ENCODE results near the gene DNM1L.

DNM1L gene

DNA sequence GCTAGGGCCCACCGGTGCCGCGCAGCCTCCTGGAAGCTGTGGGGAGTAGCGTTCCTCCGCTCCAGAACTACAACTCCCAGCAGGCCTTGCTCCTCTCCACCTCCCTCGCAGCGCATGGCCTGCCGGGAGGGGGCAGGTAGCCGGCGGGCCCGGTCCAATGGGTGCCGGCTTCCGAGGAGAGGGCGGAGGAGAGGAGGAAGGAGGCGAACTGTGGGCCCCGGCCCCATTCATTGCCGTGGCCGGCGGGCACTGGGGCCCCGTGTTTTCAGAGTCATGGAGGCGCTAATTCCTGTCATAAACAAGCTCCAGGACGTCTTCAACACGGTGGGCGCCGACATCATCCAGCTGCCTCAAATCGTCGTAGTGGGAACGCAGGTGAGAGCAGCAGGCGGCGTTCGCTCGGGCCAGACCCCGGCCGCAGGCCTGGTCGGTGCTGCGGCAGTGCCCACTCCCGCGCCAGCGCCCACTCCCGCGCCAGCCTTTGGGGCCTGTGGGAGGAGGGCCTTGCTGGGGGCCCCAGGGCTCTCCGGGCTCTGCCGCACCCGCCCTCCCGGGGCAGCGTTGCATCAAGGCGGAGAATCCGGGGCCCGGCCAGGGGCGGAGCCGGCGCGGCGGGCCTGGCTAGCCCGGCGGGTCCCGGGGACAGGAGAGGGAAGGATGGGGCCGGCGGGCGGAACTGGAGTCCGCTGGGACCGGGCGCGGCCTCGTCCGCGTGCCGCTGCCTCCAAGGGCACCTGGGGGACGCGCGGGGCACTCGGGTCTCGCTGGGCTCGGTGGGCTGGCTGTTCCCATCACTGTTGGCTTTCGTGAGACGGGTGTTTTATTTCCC, at the start of gene DNM1L:
Gene DNM1L (plus strand): TSS at position 211 of the 829 bp plus-strand sequence. CDS start 63 bp downstream, at position 274.
- DNase-seq, result peak; percentile 92

- no peak for DNase-seq
Observed at GRCh38 chr12:32641287-32641901, 37.7 kb upstream of the DNM1L start.

DNA sequence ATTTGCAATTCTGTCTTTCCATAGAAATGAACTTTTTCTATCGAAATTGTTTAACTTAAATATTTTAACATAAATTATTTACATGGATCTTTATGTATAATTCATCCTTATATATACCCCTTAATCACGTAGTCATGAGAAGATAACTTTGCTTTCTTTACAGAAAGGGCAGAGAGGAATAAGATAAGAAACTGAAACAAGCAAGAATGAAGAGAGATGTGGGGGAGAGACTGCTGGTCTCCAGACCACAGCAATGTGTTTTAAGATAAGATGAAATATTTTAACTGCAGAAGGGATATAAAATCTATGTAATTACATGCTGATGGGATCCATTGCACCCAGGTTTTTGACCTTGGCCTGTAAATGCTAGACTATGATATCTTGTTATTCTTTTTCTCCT, 34.7 kb upstream of the DNM1L start:
- DNase-seq, result no peak

DNA sequence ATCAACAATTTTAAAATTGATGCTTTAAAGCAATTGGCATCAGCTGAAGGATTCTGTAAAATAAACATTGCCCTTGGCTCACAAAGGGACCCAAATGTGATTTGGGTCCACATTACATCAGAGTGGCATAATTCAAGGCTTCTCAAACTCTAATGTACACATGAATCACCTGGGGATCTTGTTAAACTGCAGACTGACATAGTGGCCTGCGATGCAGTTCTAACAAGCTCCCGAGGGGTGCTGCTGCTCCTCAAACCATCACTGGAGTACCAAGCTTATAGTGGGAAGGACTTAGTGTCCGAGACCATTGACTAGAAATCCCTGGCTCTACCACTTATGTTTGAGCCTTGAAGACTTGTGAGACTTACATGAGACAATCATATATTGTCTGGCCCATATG, 31.8 kb upstream of the DNM1L start:
- DNase-seq, result no peak

DNA sequence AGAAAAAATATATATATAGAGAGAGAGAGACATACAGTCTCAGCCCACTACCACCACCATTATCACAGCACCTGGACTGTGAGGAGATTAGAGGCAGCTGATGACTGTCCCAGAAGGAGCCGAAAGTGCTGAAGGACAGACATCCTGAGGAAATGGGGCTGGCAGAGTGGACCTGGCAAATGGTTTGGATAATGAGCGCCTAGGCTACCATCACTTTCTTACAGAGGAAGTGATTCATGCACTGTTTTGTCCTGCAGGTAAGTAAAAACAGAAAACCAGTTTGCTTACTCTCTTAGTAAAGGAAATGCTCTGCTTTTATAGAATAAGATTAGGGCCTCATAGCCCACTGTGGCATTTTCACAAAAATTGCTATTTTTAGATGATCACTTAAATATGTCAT, 28.6 kb upstream of the DNM1L start:
- DNase-seq, result no peak

- no peak for DNase-seq
Observed at GRCh38 chr12:32651151-32651955, 27.7 kb upstream of the DNM1L start.

- no peak for DNase-seq
Observed at GRCh38 chr12:32651956-32652210, 27.2 kb upstream of the DNM1L start.

DNA sequence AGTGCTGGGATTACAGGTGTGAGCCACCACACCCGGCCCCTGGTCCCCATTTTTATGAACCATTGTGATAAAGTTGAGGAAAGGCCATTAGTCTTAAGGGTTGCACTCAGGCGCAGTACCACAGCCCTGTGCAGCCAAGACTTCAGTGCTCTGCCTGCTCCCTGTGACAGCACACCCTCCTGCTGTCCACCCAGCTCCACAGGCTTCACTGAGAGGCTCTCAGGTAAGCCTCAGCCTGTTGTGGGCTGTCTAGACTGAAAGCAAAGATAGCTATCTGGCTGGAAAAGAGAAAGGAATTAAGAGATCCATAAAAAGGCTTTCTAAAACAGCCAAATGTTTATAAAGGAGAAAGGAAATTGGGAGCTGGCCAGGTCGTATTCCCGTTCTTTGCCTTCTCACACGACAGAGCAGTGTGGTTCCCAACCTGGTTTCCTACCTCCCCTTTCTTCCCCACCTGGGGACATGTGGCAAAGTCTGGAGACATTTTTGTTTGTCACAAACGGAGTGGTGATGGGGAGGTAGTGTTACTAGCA, 19.1 kb upstream of the DNM1L start:
- no peak for DNase-seq

GRCh38 chr12:32661706-32662105, 17.4 kb upstream of the DNM1L start:
- DNase-seq, result no peak

DNA sequence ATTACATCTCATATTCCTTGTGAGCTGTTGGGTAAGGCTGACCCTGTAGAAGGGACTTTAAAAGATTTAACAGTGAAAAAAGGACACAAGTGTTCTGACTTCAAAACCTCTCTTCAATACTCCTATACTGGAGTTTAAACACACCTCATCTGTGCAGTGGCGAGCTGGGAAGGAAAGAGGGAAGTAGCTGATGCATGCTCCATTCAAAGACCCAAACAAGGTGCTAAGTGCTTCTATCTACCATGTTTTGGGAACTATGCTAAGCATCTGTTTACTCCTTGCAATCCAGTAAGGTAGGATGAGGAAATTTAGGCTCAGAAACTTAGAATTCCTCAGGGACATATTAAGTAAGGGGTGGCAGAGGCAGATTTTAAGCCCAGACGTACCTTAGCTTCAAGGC, 16.4 kb upstream of the DNM1L start:
- DNase-seq, result no peak

GRCh38 chr12:32666018-32666417, 13.1 kb upstream of the DNM1L start:
- DNase-seq, result no peak

GRCh38 chr12:32669584-32669983, 9.5 kb upstream of the DNM1L start:
- no peak for DNase-seq

- DNase-seq, result peak; percentile 32
Observed at GRCh38 chr12:32671930-32672780, 6.9 kb upstream of the DNM1L start.

DNA sequence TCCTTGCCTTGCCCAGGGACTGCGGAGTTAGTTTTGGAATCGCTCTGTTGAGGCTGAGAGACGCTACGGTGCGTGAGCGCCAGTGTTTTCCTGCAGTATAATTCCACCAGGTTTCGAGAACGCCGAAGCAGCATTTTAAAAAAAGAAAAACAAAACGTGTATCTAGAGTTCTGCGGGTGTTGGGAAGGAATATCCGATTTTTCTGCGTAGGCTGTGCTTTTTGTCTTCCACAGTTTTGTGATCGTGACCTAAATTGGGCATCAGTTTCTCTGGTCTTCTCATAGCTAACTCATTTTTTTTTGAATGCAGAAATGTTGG, 778 bp downstream of the DNM1L start:
- DNase-seq, result no peak

DNA sequence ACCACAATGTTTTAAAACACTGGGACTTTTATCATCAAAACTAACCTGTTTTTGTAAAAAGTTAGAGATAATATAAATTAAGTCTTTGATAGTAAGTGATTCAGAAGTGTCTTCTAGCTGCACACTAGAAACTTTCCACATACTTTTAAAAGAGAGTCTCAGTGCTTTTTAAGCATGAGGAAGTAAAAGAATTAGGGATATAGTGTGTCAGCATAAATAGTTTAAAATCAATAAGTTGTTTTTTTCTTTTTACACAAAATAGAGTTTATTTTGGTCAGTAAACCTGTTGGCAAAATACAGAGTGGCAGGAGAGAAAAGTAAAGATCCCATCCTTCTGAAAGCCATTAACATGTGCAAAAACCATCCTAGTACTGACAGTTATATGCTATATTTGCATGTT, 1.7 kb downstream of the DNM1L start:
- DNase-seq, result no peak

GRCh38 chr12:32681272-32681671, 2.2 kb downstream of the DNM1L start:
- no peak for DNase-seq

GRCh38 chr12:32686340-32686739, 7.2 kb downstream of the DNM1L start:
- no peak for DNase-seq

DNA sequence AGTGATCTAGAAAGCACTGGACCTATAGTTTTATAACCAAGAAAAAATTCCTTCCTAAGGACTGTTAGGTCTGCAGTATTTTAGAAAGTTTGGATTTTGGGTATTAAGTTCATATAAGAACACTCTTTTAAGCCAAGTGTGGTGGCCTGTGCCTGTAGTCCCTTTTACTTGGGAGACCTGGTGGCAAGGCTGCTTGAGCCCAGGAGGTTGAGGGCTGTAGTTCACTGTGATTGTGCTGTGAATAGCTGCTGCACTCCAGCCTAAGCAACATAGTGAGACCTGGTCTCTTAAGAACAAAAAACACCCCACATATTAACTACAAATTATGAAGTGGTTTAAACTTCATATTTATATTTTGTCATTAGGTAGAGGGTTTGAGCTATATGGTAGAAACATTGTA, 9.7 kb downstream of the DNM1L start:
- no peak for DNase-seq

DNA sequence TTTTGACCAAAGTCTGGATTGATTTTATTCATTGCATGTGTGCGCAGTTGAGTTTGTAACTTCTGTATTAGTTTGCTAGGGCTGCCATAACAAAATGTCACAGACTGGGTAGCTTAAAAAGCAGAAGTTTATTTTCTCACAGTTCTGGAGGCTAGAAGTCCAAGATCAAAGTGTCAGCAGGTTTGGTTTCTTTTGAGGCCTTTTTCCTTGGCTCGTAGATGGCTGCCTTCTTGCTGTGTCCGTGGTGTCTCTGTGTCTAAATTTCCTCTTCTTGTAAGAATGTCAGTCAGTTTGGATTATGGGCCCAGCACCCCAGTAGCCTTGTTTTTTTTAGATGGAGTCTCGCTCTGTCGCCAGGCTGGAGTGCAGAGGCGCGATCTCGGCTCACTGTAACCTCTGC, 11.8 kb downstream of the DNM1L start:
- DNase-seq, result no peak

DNA sequence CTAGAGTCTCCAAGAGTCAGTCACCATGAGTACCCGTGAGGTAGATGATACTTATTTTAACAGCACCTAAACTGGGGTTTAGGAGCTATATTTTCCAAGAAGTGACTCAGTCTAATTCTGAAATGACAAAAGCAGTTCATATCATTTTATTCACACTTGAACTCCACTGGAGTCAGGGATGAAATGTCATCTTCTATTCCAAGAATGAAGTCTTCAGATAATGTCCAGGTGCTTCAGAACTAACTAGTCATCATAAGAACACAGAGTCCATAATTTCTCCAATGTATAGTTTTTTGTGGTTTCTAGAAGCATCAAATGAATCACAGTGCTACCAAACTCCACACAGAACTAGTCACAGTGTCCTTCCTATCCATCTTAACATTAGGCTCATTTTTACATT, 13.3 kb downstream of the DNM1L start:
- DNase-seq, result no peak

DNA sequence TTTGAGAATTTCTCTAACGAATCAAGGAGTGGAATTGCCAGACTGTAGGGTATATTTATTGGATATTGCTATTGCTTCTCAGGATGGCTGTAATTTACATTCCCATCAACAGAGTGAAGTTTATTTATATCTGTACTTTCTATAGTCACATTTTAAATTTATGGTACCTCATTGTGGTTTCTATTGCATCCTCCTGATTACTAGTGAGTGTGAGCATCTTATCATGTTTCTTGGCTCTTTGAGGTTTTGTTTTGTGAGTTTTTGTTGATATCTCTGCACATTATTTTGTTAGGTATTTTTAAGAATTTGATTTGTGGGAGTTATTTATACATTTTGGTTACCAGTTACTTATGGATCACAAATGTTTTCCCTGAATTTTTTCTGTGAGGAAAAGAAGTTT, 13.9 kb downstream of the DNM1L start:
- no peak for DNase-seq

DNA sequence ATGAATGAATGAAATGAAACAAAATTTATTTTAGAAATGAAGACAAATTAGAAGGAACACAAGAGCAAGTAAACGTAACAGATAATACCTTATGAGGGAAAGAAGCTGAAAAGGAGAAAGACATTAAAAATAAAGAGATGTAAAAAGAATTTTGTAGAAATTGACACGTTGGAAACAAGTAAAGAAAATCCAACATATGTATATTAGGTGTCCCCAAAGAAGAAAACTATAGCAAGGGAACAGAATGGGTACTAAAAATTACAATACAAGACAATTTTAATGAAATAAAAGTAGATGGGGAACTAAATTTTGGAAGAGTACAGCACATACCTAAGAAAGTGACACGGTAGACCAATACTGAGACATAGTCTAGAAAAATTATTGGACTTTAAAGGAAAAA, 16.7 kb downstream of the DNM1L start:
- no peak for DNase-seq

DNA sequence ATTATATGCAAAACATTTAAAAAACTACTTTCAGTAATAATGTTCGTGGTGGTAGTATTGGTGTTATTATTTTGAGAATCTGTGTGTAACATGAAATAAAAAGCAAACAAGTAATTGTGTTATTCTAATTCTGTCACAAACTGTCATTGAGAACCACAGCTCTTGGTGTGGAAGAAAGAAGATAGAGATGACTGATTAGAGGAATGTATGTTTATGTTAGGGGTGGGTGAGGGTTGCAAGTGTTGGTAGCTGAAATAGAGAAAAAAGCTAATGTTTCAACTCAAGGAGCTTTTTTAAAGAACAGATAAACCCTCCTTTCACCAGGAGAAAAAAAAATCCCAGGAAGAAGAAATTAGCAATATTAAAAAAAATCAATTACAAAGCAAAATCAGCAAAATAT, 18.3 kb downstream of the DNM1L start:
- no peak for DNase-seq
